Chondrocyte (in vitro differentiated cells): ENCODE measurements around the gene PRKD1. TPM values are rescaled to one million over a fixed set of nuclear protein-coding genes. Genes with fewer than 3 reads are reported as not detected.
A peak's percentile ranks its signal among the peaks of the same experiment; 100 is the strongest.

ENCODE experiments used
- DNase-seq: peaks from one replicate; pipeline ENCODE4 v3.0.0; 2021; ENCODE audit warnings: mixed read lengths, low spot score
- H3K27ac Mint-ChIP-seq: one replicate; pipeline ENCODE4 v1.8.0; 2021; ENCODE audit warnings: mild to moderate bottlenecking, moderate library complexity, mixed read lengths; ENCODE audit not compliant: unreplicated experiment
- H3K27me3 Mint-ChIP-seq: 2 replicates; pipeline ENCODE4 v1.8.0; 2021; ENCODE audit warnings: low read depth, mixed read lengths
- H3K36me3 Mint-ChIP-seq: 2 replicates; pipeline ENCODE4 v1.8.0; 2021; ENCODE audit warnings: low read depth, mixed read lengths
- H3K4me1 Mint-ChIP-seq: 2 replicates; pipeline ENCODE4 v1.8.0; 2021; ENCODE audit warnings: low read depth, mild to moderate bottlenecking, mixed read lengths
- H3K4me3 Mint-ChIP-seq: one replicate; pipeline ENCODE4 v1.8.0; 2021; ENCODE audit warnings: mild to moderate bottlenecking, moderate library complexity, mixed read lengths; ENCODE audit not compliant: unreplicated experiment
- H3K9me3 Mint-ChIP-seq: 2 replicates; pipeline ENCODE4 v1.8.0; 2021; ENCODE audit warnings: low read depth, mixed read lengths
- total RNA-seq: library from RNA; stranded (reverse); gene quantifications from 3 replicates; pipeline ENCODE4 v1.2.1, GENCODE V29; 2021
- TF ChIP-seq, protein P1 (sequence below): fragments of 200-600 bp; sonication (generic); IDR thresholded peaks from 2 replicates; pipeline ENCODE4 v1.5.0; 2021; ENCODE audit warnings: antibody characterized with exemption, mild to moderate bottlenecking, moderate library complexity

Gene PRKD1
- total RNA-seq, 1 donor from 2014 or later = 11.1 TPM

DNA sequence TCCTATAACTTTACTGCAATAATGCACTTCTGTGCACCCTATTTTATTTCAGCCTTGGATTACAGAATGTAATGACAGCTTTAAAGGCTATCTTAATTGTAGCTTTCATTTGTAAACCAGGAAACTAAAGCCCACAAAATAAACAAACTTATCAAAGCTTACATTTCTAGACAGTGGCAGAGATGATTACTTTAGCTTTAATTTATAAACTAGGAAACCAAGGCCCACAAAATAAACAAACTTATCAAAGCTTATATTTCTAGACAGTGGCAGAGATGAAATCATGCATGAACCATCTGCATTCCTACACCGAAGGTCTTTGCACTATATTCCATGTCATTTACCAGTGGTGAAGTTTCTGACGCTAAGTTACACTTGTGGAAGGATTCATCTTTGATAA lies 74.4 kb downstream of the PRKD1 start:
- DNase-seq = no peak
- H3K27ac Mint-ChIP-seq = no peak overlapping the region
- no peaks in the 10 kb centered on the region for H3K27me3 Mint-ChIP-seq
- TF ChIP-seq, protein P1, sequence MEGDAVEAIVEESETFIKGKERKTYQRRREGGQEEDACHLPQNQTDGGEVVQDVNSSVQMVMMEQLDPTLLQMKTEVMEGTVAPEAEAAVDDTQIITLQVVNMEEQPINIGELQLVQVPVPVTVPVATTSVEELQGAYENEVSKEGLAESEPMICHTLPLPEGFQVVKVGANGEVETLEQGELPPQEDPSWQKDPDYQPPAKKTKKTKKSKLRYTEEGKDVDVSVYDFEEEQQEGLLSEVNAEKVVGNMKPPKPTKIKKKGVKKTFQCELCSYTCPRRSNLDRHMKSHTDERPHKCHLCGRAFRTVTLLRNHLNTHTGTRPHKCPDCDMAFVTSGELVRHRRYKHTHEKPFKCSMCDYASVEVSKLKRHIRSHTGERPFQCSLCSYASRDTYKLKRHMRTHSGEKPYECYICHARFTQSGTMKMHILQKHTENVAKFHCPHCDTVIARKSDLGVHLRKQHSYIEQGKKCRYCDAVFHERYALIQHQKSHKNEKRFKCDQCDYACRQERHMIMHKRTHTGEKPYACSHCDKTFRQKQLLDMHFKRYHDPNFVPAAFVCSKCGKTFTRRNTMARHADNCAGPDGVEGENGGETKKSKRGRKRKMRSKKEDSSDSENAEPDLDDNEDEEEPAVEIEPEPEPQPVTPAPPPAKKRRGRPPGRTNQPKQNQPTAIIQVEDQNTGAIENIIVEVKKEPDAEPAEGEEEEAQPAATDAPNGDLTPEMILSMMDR = no peak
- peaks cover 31% of the 10 kb centered on the region for H3K9me3 Mint-ChIP-seq
- H3K4me1 Mint-ChIP-seq = peaks cover 14% of the 10 kb centered on the region
- no peak overlapping the region for H3K4me3 Mint-ChIP-seq
- H3K36me3 Mint-ChIP-seq = peaks cover 7% of the 10 kb centered on the region

DNA sequence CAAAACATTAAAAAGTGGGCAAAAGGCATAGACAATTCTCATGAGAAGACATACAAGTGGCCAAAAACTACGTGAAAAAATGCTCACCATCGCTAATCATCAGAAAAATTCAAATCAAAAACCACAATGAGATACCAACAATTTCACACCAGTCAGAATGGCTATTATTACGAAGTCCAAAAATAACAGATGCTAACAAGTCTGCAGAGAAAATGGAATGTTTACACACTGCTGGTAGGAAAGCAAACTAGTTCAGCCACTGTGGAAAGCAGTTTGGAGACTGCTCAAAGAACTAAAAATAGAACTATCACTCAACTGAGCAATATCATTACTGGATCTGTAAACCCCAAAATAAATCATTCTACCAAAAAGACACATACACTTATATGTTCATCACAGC lies 76.2 kb downstream of the PRKD1 start:
- H3K27ac Mint-ChIP-seq = peak overlapping the region; percentile 37
- peaks cover 14% of the 10 kb centered on the region for H3K4me1 Mint-ChIP-seq
- peaks cover 31% of the 10 kb centered on the region for H3K9me3 Mint-ChIP-seq
- H3K27me3 Mint-ChIP-seq = no peaks in the 10 kb centered on the region
- TF ChIP-seq, protein P1 = no peak
- peaks cover 7% of the 10 kb centered on the region for H3K36me3 Mint-ChIP-seq
- H3K4me3 Mint-ChIP-seq = no peak overlapping the region
- DNase-seq = no peak

DNA sequence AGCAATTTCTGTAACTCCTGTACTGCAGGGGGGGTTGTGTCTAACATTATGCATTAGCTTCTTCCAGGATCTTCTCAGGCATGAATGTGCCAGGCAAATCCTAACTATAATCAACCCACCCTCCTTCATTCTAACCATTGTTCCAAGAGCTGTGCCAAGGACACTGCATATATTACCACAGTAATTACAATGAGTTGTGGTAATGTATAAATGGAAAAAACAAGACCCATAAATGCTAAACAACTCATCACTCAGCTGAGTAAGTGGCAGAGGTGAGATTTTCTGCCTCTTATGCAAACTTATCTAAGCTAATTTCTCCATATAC lies 80.6 kb downstream of the PRKD1 start:
- H3K9me3 Mint-ChIP-seq = peaks cover 9% of the 10 kb centered on the region
- H3K4me3 Mint-ChIP-seq = no peak overlapping the region
- TF ChIP-seq, protein P1 = no peak
- H3K27ac Mint-ChIP-seq = no peak overlapping the region
- peaks cover 4% of the 10 kb centered on the region for H3K36me3 Mint-ChIP-seq
- DNase-seq = no peak
- peaks cover 14% of the 10 kb centered on the region for H3K4me1 Mint-ChIP-seq
- H3K27me3 Mint-ChIP-seq = no peaks in the 10 kb centered on the region

DNA sequence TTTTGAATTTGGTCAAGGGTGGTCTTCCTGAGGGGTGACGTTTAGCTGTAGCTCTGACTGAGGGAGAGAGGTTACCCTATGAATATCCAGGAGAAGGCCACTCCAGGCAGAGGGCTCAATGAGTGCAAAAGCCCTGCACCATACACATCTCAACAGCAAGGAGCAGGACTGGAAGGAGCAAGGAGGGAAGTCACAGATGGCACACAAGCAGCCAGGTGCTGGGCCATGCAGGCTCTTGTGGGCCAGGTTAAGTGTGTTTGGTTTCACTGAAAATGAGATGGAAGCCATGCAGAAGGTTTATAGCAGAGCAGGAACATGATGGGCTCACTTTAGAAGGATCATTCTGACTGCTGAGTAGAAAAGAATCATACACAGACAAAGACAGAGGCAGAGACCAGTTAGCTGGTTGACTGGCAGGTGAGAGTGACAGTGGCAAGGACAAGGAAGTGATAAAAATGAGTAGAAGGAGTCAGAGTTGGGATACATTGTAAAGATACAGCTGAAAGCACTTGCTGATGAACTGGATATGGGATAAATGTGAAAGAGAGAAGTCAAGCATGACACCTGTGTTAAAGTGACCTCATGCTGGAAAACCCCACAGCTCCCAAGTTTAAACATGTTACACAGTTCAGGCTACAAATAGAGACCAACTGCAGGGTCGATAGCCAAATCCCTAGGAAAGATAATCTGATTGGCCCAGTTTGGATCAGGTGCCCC lies 81.2 kb downstream of the PRKD1 start:
- no peak for DNase-seq
- peaks cover 11% of the 10 kb centered on the region for H3K4me1 Mint-ChIP-seq
- TF ChIP-seq, protein P1 = no peak
- no peaks in the 10 kb centered on the region for H3K27me3 Mint-ChIP-seq
- no peak overlapping the region for H3K27ac Mint-ChIP-seq
- H3K9me3 Mint-ChIP-seq = peaks cover 5% of the 10 kb centered on the region
- peaks cover under 1% of the 10 kb centered on the region for H3K36me3 Mint-ChIP-seq
- H3K4me3 Mint-ChIP-seq = no peak overlapping the region

DNA sequence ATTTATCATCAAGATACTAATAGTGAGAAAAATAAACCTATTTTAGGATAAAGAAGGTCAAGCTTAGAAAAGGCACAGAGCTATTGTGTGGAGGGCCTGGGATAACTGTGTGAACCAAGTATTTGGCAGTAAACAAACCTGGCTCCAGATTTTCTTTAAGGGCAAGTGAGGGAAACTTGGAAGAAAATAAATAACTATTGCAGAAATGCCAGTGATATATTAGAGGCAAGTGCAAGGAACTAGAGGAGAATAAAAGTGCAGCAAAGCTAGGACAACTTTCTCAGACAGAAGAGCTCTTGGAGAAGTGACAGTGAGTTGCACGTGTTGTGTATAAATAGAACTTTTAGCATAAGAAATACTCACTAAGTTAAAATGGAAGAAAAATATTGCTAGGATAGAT lies 83.7 kb downstream of the PRKD1 start:
- no peak overlapping the region for H3K27ac Mint-ChIP-seq
- peaks cover 20% of the 10 kb centered on the region for H3K9me3 Mint-ChIP-seq
- H3K4me3 Mint-ChIP-seq = no peak overlapping the region

More for the DNA sequence above, 83.7 kb downstream of the PRKD1 start:
- no peaks in the 10 kb centered on the region for H3K4me1 Mint-ChIP-seq
- H3K27me3 Mint-ChIP-seq = no peaks in the 10 kb centered on the region
- TF ChIP-seq, protein P1 = no peak
- DNase-seq = no peak
- peaks cover 16% of the 10 kb centered on the region for H3K36me3 Mint-ChIP-seq
